ENCODE measurements around the gene CCDC142. TPM values are rescaled to one million over a fixed set of nuclear protein-coding genes. Genes with fewer than 3 reads are reported as not detected.

The CCDC142 gene
- total and polyA plus RNA-seq, 2 experiments from 2014 or later: 5.1 to 12.3 TPM

DNA sequence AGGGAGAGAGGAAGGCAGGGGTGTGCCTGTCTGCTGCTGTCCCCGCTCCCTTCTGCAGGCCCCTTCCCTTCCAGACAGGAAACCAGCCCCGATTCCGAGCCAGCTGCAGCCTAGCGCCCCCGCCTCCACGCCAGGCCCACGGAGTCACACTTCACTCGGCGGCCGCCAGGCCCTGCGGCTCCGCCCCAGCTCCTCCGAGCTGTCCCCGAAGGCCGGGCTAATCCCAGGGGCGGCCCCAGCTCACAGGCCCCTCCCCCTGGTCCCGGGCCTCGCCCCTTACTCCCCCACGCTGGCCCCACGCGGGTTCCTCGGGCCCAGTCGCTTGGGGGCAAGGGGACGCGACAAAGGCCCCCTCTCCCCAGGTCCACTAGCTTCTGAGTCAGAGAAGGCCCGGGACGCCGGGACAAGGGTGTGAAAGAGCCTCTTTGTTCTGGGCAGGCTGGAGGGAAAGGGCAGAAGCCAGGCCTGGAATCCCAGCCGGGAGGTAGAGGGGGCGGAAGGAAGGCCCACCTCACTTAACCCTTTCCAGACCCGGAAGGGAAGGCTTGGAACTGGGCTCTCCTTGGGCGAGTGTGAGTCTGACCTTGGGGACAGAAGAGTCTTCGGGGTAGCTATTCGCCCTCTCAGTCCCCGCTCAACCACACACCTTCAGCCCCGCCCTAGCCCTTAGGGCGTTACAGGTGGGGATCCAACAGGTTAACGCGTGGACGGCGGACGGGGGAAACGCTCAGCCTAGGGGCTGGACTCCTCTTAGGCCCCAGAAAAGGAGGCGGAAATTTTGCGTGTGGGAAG lies 42.2 kb downstream of the CCDC142 start:
- Histone ChIP-seq H3K4me2 (peak overlapping the region; percentile 97), H3K27me3 (ENCODE audit: insufficient read depth) (no peaks in the 10 kb centered on the region), H3K79me2 (replicated peaks; ENCODE audit: insufficient read depth) (peaks cover 43% of the 10 kb centered on the region), H4K20me1 (replicated peaks; ENCODE audit: insufficient read depth) (peaks cover 23% of the 10 kb centered on the region), H2AFZ (peak overlapping the region; percentile 66), H3K4me1 (ENCODE audit: insufficient read depth) (peaks cover 35% of the 10 kb centered on the region), H3K9me2 (ENCODE audit: insufficient read depth) (no peaks in the 10 kb centered on the region), H3K4me3 (peak overlapping the region; percentile 96), H3F3A (replicated peaks; ENCODE audit: low read depth) (peaks cover 18% of the 10 kb centered on the region), H3K36me3 (ENCODE audit: insufficient read depth) (no peaks in the 10 kb centered on the region), H3K27ac (ENCODE audit: low read depth) (peak overlapping the region; percentile 97)
- Mint-ChIP-seq H3K27me3 (ENCODE audit: insufficient read depth, low read depth, poor library complexity) (peaks cover 21% of the 10 kb centered on the region), H3K4me3 (peak overlapping the region; percentile 98), H3K9me3 (no peaks in the 10 kb centered on the region), H3K4me1 (peaks cover 38% of the 10 kb centered on the region), H3K27ac (peak overlapping the region; percentile 97), H3K36me3 (ENCODE audit: low read depth) (peaks cover 18% of the 10 kb centered on the region)
- ATAC-seq (peak; percentile 71), DNase-seq (ENCODE audit: low spot score) (peak; percentile 95)
- TF ChIP-seq EZH2phosphoT487 (IDR thresholded peaks at IDR 0.05; ENCODE audit: unreplicated experiment): no peak
- TF ChIP-seq ZNF114 (CRISPR knock-in tag; IDR thresholded peaks at IDR 0.05): no peak
- TF ChIP-seq, protein P1, sequence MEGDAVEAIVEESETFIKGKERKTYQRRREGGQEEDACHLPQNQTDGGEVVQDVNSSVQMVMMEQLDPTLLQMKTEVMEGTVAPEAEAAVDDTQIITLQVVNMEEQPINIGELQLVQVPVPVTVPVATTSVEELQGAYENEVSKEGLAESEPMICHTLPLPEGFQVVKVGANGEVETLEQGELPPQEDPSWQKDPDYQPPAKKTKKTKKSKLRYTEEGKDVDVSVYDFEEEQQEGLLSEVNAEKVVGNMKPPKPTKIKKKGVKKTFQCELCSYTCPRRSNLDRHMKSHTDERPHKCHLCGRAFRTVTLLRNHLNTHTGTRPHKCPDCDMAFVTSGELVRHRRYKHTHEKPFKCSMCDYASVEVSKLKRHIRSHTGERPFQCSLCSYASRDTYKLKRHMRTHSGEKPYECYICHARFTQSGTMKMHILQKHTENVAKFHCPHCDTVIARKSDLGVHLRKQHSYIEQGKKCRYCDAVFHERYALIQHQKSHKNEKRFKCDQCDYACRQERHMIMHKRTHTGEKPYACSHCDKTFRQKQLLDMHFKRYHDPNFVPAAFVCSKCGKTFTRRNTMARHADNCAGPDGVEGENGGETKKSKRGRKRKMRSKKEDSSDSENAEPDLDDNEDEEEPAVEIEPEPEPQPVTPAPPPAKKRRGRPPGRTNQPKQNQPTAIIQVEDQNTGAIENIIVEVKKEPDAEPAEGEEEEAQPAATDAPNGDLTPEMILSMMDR (conservative IDR thresholded peaks at IDR 0.05; ENCODE audit: low read depth in 2 of 2): no peak
- peak; percentile 71 for TF ChIP-seq POLR2AphosphoS5 (IDR thresholded peaks at IDR 0.05; ENCODE audit: low read depth)
- TF ChIP-seq EZH2 (IDR thresholded peaks at IDR 0.05; ENCODE audit: low read depth, unreplicated experiment): no peak
- TF ChIP-seq, protein P2, sequence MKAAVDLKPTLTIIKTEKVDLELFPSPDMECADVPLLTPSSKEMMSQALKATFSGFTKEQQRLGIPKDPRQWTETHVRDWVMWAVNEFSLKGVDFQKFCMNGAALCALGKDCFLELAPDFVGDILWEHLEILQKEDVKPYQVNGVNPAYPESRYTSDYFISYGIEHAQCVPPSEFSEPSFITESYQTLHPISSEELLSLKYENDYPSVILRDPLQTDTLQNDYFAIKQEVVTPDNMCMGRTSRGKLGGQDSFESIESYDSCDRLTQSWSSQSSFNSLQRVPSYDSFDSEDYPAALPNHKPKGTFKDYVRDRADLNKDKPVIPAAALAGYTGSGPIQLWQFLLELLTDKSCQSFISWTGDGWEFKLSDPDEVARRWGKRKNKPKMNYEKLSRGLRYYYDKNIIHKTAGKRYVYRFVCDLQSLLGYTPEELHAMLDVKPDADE (IDR thresholded peaks at IDR 0.05): 0 out of 2 replicates have a peak, but pooled peaks have one; percentile 6
- TF ChIP-seq ZNF331 (CRISPR knock-in tag; IDR thresholded peaks at IDR 0.05; ENCODE audit: low read depth): no peak; the same call in 1 of the 2 replicates
- TF ChIP-seq STAT1 (IDR thresholded peaks at IDR 0.05; ENCODE audit: unreplicated experiment): no peak

DNA sequence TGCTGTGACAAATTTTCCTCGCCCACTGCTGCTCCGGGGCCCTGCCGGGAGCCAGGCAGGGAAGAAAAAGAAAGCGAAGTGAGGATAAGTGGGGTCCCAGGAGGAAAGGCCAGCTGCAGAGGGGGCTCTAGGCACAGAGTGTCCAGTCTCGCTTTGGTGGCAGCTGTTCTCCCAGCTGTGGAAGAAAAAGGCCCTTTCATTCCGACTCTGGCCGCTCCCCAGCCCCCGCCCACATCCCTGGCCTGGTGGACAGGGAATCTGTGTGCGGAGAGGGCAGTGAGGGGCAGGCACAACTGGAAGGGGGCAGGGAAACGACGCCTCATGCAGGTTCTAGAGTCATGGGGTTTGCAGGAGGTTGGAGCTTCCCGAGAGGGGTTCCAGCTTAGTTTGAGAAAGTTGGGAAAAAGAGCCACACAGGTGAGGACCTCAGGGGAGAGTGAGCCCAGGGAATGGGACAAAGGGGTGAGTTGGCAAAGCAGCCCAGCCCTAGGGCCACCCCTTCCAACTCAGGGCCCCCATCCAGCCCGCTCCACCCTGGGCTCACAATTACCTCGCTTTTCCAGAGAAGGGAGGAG lies 42.9 kb downstream of the CCDC142 start:
- peaks cover 29% of the 10 kb centered on the region for H4K20me1 ChIP-seq (replicated peaks; ENCODE audit: insufficient read depth)
- 0 out of 2 replicates have a peak overlapping the region, but pooled peaks have one; percentile 66 for H3K27ac ChIP-seq (ENCODE audit: low read depth)
- ATAC-seq: no peak
- Mint-ChIP-seq H3K4me1 (peaks cover 40% of the 10 kb centered on the region), H3K27ac (peak overlapping the region; percentile 90), H3K36me3 (ENCODE audit: low read depth) (peaks cover 19% of the 10 kb centered on the region), H3K9me3 (no peaks in the 10 kb centered on the region), H3K27me3 (ENCODE audit: insufficient read depth, low read depth, poor library complexity) (peaks cover 21% of the 10 kb centered on the region), H3K4me3 (peak overlapping the region; percentile 98)
- peak overlapping the region; percentile 96 for H3K4me3 ChIP-seq
- no peak overlapping the region for H2AFZ ChIP-seq
- peak; percentile 40 for DNase-seq (ENCODE audit: low spot score)
- no peaks in the 10 kb centered on the region for H3K9me2 ChIP-seq (ENCODE audit: insufficient read depth)
- peaks cover 18% of the 10 kb centered on the region for H3F3A ChIP-seq (replicated peaks; ENCODE audit: low read depth)
- no peaks in the 10 kb centered on the region for H3K27me3 ChIP-seq (ENCODE audit: insufficient read depth)
- peaks cover 49% of the 10 kb centered on the region for H3K79me2 ChIP-seq (replicated peaks; ENCODE audit: insufficient read depth)
- H3K36me3 ChIP-seq (ENCODE audit: insufficient read depth): no peaks in the 10 kb centered on the region
- H3K4me1 ChIP-seq (ENCODE audit: insufficient read depth): peaks cover 35% of the 10 kb centered on the region
- peak overlapping the region; percentile 97 for H3K4me2 ChIP-seq
- TF ChIP-seq CREB1 (CRISPR knock-in tag; IDR thresholded peaks at IDR 0.05; ENCODE audit: low read depth) (no peak), NANOG (IDR thresholded peaks at IDR 0.05; ENCODE audit: borderline replicate concordance) (no peak)
- TF ChIP-seq, protein P3, sequence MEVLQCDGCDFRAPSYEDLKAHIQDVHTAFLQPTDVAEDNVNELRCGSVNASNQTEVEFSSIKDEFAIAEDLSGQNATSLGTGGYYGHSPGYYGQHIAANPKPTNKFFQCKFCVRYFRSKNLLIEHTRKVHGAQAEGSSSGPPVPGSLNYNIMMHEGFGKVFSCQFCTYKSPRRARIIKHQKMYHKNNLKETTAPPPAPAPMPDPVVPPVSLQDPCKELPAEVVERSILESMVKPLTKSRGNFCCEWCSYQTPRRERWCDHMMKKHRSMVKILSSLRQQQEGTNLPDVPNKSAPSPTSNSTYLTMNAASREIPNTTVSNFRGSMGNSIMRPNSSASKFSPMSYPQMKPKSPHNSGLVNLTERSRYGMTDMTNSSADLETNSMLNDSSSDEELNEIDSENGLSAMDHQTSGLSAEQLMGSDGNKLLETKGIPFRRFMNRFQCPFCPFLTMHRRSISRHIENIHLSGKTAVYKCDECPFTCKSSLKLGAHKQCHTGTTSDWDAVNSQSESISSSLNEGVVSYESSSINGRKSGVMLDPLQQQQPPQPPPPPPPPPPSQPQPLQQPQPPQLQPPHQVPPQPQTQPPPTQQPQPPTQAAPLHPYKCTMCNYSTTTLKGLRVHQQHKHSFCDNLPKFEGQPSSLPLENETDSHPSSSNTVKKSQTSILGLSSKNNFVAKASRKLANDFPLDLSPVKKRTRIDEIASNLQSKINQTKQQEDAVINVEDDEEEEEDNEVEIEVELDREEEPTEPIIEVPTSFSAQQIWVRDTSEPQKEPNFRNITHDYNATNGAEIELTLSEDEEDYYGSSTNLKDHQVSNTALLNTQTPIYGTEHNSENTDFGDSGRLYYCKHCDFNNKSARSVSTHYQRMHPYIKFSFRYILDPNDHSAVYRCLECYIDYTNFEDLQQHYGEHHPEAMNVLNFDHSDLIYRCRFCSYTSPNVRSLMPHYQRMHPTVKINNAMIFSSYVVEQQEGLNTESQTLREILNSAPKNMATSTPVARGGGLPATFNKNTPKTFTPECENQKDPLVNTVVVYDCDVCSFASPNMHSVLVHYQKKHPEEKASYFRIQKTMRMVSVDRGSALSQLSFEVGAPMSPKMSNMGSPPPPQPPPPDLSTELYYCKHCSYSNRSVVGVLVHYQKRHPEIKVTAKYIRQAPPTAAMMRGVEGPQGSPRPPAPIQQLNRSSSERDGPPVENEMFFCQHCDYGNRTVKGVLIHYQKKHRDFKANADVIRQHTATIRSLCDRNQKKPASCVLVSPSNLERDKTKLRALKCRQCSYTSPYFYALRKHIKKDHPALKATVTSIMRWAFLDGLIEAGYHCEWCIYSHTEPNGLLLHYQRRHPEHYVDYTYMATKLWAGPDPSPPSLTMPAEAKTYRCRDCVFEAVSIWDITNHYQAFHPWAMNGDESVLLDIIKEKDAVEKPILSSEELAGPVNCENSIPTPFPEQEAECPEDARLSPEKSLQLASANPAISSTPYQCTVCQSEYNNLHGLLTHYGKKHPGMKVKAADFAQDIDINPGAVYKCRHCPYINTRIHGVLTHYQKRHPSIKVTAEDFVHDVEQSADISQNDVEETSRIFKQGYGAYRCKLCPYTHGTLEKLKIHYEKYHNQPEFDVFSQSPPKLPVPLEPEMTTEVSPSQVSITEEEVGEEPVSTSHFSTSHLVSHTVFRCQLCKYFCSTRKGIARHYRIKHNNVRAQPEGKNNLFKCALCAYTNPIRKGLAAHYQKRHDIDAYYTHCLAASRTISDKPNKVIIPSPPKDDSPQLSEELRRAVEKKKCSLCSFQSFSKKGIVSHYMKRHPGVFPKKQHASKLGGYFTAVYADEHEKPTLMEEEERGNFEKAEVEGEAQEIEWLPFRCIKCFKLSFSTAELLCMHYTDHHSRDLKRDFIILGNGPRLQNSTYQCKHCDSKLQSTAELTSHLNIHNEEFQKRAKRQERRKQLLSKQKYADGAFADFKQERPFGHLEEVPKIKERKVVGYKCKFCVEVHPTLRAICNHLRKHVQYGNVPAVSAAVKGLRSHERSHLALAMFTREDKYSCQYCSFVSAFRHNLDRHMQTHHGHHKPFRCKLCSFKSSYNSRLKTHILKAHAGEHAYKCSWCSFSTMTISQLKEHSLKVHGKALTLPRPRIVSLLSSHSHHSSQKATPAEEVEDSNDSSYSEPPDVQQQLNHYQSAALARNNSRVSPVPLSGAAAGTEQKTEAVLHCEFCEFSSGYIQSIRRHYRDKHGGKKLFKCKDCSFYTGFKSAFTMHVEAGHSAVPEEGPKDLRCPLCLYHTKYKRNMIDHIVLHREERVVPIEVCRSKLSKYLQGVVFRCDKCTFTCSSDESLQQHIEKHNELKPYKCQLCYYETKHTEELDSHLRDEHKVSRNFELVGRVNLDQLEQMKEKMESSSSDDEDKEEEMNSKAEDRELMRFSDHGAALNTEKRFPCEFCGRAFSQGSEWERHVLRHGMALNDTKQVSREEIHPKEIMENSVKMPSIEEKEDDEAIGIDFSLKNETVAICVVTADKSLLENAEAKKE (CRISPR knock-in tag; IDR thresholded peaks at IDR 0.05): no peak

Data from GM23338 (cell line).